GM19395 (cell line): ENCODE measurements around the gene SPPL2B.
"Not testable (repeated sequence)": the region's sequence is repeated elsewhere in the genome, so short reads cannot be mapped to it uniquely, and the experiment has no call there.

Experiments
- ATAC-seq: cut with Tn5 transposase; IDR thresholded peaks from one replicate; pipeline ENCODE4 v1.9.1; 2021; ENCODE audit warnings: mild to moderate bottlenecking, moderate library complexity; ENCODE audit not compliant: unreplicated experiment

SPPL2B gene

GRCh38 chr19:2336528-2337328 lies 8.2 kb downstream of the SPPL2B start:
- no peak for ATAC-seq

- ATAC-seq: no peak
Measured at GRCh38 chr19:2337329-2337707, 8.8 kb downstream of the SPPL2B start.

GRCh38 chr19:2338055-2338615 lies 9.7 kb downstream of the SPPL2B start:
- ATAC-seq: no peak

- no peak for ATAC-seq
Measured at GRCh38 chr19:2338751-2339643, 10.5 kb downstream of the SPPL2B start.

- ATAC-seq: no peak
Measured at GRCh38 chr19:2339644-2340310, 11.3 kb downstream of the SPPL2B start.

- no peak for ATAC-seq
Measured at GRCh38 chr19:2340496-2341243, 12.2 kb downstream of the SPPL2B start.

- ATAC-seq: no peak
Measured at GRCh38 chr19:2341244-2341751, 12.8 kb downstream of the SPPL2B start.

- no peak for ATAC-seq
Measured at GRCh38 chr19:2341982-2342381, 13.5 kb downstream of the SPPL2B start.

- ATAC-seq: no peak
Measured at GRCh38 chr19:2342656-2343288, 14.3 kb downstream of the SPPL2B start.

GRCh38 chr19:2343289-2343982 lies 15.0 kb downstream of the SPPL2B start:
- no peak for ATAC-seq

GRCh38 chr19:2344381-2344870 lies 15.9 kb downstream of the SPPL2B start:
- no peak for ATAC-seq

GRCh38 chr19:2345076-2345475 lies 16.6 kb downstream of the SPPL2B start:
- ATAC-seq: no peak

GRCh38 chr19:2345794-2346663 lies 17.5 kb downstream of the SPPL2B start:
- ATAC-seq: no peak

GRCh38 chr19:2349818-2350217 lies 21.3 kb downstream of the SPPL2B start:
- ATAC-seq: not testable (repeated sequence)

GRCh38 chr19:2350656-2351055 lies 22.2 kb downstream of the SPPL2B start:
- no peak for ATAC-seq

GRCh38 chr19:2351591-2351990 lies 23.1 kb downstream of the SPPL2B start:
- ATAC-seq: no peak

- no peak for ATAC-seq
Measured at GRCh38 chr19:2352121-2352520, 23.6 kb downstream of the SPPL2B start.
